GM18870 (cell line): ENCODE measurements around the gene KRT4.
"Not testable (repeated sequence)": the region's sequence is repeated elsewhere in the genome, so short reads cannot be mapped to it uniquely, and the experiment has no call there.

ENCODE experiments used
- ATAC-seq: cut with Tn5 transposase; IDR thresholded peaks from one replicate; pipeline ENCODE4 v1.9.1; 2021; ENCODE audit warnings: moderate library complexity; ENCODE audit not compliant: unreplicated experiment

Gene KRT4

GRCh38 chr12:52813885-52814709 is at the start of gene KRT4:
KRT4 (minus strand) TSS chr12:52814116; CDS start chr12:52814058, 58 bp downstream.
- no peak for ATAC-seq

DNA sequence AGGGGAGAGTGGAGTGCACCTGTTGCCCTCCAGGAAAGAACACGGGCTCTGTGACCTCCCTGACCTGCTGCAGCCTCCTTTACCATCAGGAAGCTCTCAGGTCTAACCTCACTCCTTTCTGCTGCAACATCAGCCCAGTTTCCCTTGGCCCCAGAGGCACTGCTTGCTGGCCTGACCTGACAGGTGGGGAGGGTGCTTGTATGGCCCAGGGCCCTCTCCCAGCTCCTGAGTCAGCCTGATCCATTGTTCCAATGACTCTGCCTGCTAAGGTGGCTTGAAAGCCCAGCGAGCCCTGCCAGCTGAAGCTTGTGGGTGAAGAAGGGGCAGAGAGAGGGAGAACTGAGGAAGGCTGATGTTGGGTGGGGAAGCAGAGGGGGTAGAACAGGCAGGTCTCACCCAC is 48.1 kb upstream of the KRT4 start:
- ATAC-seq = no peak

- no peak for ATAC-seq
Measured at GRCh38 chr12:52861511-52861910, 47.6 kb upstream of the KRT4 start.

DNA sequence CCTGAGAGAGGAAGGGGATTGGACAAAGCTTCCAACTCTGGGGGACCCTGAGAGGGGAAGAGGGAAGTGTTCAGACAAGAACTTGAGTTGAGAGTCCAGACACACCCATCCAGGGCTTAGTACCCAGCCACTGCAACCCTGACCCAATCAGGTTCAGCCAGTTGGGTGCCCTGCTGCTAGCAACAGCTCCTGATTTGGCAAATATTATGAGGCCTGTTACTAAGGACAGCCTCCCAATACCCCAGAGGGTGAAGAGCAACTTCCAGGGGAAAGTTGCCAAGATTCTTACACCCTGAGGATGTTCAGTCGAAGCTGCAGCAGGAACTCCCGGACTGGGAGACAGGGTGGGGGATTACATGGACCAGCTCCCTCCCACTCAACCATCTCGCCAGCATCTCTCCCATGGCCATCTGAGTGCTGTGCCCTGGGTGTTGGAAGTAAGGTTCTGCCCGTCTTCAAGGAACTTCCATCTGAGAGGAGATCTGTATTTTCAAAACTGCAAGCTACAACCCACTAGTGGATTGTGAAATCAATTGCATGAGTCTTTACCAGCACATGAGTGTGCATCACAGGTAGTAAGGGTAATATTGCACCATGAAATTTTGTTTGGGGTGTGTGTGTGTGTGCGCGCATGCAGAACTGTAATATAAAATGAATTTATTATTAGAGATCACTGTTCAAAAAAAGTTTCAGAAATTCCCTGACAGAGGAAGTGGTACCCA is 46.3 kb upstream of the KRT4 start:
- no peak for ATAC-seq

DNA sequence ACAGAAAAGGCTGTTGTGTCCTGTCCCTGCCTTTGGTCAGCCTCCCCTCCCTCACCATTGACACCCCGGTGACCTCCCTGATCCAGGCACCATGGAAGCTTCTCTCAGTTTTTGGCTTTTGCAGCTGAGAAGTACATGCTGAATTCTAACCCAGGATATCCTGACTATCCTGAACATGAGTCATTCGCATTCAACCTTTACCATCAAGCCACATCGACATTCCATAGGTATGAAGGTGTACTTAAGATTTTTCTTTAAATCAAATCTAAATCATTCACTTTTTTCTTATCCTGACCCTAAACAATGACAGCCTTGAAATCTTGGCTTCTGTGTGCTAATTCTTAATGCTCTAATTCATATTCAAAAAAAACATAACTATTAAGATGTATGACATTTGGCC is 43.6 kb upstream of the KRT4 start:
- no peak for ATAC-seq

GRCh38 chr12:52856787-52857186 is 42.9 kb upstream of the KRT4 start:
- no peak for ATAC-seq

DNA sequence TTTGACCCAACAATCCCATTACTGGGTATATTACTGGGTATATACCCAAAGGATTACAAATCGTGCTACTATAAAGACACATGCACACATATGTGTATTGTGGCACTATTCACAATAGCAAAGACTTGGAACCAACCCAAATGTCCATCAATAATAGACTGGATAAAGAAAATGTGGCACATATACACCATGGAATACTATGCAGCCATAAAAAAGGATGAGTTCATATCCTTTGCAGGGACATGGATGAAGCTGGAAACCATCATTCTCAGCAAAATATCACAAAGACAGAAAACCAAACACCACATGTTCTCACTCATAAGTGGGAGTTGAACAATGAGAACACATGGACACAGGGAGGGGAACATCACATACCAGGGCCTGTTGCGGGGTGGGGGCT is 42.2 kb upstream of the KRT4 start:
- not testable (repeated sequence) for ATAC-seq

DNA sequence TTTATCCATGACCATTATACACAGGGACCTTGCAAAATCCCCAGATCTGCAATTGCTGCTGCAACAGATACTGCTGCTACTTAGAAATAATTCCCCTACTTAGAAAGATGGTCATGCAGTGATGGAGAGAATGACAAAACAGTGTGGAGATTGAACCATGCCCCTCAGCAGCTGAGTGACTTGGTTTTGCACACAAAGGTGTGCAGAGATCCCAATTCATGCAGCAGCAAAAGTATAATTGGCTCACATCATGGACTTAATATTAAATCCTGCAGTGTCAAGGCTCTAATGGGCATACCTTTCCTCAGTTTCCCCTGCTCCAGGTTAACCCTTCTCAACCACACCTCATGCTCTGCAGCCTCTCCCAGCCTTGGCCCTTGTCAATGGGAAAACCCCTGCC is 37.9 kb upstream of the KRT4 start:
- no peak for ATAC-seq

DNA sequence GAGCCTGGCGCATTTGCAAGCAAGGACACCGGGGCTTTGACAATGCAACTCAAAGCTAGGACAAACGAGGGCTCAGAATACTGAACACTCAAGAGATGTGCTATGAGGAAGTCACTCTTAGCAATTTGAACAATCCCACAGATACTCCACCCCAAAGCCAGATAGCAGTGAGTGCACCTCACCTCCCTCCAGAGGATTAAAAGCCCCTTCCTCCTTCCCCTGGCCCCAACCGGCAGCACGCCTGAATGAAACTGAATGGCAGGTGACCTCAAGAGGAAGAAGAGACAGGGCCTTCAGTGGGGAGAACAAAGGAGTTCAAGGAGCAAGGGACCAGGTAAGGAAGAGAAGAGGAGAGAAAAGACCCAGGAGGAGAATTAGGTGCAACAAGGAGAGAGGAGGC is 36.8 kb upstream of the KRT4 start:
- no peak for ATAC-seq

GRCh38 chr12:52849511-52849910 is 35.6 kb upstream of the KRT4 start:
- no peak for ATAC-seq

DNA sequence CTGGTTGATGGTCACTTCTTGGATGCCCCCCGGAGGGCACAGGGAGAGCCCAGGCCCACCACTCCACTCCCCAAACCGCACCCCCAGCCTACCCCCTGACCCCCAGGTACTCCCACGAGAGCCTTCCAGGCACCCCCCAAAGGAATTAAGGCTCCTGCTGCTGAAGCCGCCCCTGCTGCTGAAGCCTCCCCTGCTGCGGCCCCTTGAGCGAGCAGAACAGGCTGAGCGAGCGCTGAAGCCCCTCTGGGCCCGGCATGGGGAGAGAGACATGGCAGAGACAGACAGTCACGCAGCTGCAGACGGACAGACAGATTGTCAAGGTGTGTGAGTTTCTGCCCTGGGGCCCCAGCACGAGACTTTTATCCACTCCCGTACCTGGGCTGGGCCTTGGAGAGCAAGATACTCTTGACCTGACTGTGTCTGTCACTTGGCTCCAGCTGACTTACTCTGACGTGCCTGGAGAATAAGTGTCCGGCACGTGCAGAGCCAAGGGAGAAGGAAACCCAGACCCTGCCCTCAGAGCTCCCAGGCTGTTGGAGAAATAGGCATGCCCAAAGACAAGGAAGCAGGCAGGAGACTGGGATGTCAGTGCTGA is 34.8 kb upstream of the KRT4 start, which contains the start of gene KRT78:
Gene KRT78 (minus strand): TSS at position 334 of the 595 bp plus-strand sequence. CDS start 64 bp downstream, at position 270.
- ATAC-seq = no peak

DNA sequence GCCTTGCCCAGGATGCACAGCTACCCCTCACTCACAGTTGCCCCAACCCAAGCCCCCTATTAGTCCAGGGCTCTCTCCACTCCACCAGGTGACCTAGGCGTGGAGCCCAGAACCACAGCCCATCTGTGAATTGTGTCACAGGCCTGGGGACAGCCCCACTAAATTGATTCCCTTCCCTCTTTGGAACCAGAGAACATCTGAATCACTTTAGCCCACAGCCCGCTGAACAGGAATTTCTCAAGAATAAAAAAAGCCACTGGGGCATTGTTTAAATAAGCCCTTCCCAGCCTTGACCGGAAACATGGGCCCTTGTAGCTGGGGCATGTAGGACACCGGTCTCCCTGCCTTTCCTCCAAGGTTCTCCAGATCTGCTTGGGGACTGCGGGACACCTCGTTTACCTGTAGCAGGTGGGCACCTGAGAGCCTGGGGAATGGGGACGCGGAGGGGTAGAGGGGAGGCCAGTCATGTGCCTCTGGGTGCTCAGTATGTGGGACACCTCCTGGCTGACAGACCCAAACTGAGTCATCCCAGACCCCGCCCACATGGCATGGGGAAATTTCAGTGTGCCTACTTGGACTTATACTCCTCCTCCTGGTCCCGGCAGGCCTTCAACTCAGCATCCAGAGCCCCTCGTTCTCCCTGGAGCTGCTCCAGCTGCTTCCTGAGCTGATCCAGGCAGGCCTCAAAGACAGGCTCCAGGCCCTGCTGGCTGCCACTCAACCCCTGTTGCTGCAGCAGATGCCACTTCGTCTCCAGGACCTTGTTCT is 33.6 kb upstream of the KRT4 start:
- no peak for ATAC-seq

- ATAC-seq = no peak
Measured at GRCh38 chr12:52846356-52846970, 32.5 kb upstream of the KRT4 start.

DNA sequence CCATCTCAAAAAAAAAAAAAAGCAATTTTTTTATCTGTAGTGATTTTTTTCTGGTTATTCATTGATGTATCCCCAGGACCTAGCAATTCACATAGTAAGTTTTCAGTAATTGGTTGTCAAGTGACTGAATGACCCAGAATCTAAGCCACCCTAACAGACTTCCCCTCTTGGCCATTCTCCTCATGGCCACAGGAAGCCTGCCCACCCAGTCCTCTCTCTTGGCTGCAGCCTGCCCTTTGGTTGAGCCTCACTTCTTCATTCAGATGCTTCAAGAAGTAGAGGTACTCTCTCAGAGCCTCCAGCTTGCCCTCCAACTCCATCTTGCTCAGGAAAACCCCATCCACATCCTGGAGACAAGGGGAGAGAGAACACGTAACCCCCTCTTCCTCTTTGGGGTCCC is 32.0 kb upstream of the KRT4 start:
- ATAC-seq = no peak

- no peak for ATAC-seq
Measured at GRCh38 chr12:52844386-52844785, 30.5 kb upstream of the KRT4 start.

GRCh38 chr12:52839436-52840105 is 25.7 kb upstream of the KRT4 start:
- no peak for ATAC-seq

DNA sequence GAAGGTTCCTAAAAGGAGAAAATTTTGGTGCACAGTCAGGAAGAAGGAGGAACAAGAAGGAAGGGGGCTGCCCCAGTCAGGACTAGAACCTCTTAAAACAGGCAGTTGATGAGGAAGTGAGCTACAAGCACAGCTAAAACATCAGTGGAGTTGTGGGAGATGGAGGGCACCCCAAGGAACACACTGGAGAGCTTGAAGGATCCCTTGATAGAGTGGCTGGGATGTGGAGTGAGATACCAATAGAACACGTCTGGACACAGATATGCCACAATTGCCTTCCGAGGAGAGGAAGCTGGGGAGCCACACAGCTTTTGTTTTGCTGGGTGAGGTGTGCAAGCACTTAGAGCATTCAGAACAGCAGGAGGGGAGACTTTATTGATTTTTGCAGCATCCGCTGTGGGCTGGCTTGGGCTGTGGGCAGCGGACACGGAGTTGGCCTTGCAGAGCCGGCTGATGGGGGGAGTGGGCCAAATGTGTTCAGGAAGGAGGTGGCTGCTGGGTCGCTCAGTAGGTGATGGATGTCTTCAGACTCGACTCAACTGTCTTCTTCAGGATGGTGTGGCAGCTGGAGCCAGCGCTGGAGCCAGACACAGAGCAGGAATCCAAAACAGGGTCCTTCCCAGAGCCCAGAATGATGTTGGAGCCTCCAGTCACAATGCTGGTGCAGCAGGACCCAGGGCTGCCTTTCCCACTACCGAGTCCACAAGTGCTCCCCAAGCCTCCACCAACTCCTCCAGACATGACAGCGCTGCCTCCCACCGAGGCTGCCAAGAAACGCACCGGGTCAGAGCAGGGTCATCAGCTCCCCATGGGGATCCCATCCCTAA is 24.9 kb upstream of the KRT4 start:
- ATAC-seq = no peak

GRCh38 chr12:52837781-52838608 is 24.1 kb upstream of the KRT4 start:
- no peak for ATAC-seq

- ATAC-seq = no peak
Measured at GRCh38 chr12:52837413-52837741, 23.5 kb upstream of the KRT4 start.
